Loucy (cell line): Measurements from ENCODE around the gene NBAS.

ENCODE experiments used
- H2AFZ ChIP-seq: fragments of 200-600 bp; sonication (generic); 2 replicates; pipeline ENCODE4 v1.6.0; 2016; ENCODE audit warnings: antibody characterized with exemption, mild to moderate bottlenecking, low read length, moderate library complexity
- H3F3A ChIP-seq: fragments of 200-600 bp; 2 replicates; pipeline ENCODE4 v1.6.0; 2016; ENCODE audit warnings: antibody characterized with exemption, low read depth, mild to moderate bottlenecking
- H3K27me3 ChIP-seq: fragments of 200-600 bp; sonication (generic); 2 replicates; pipeline ENCODE4 v1.6.1; 2014; ENCODE audit warnings: low read length, mild to moderate bottlenecking; ENCODE audit not compliant: insufficient read depth, poor library complexity, severe bottlenecking
- H3K36me3 ChIP-seq: fragments of 200-600 bp; sonication (generic); 2 replicates; pipeline ENCODE4 v1.6.1; 2016; ENCODE audit warnings: low read length; ENCODE audit not compliant: insufficient read depth
- H3K4me1 ChIP-seq: fragments of 200-600 bp; sonication (generic); 2 replicates; pipeline ENCODE4 v1.5.1; 2014; ENCODE audit warnings: low read length, mild to moderate bottlenecking; ENCODE audit not compliant: insufficient read depth, poor library complexity, severe bottlenecking
- H3K4me2 ChIP-seq: fragments of 200-600 bp; sonication (generic); 2 replicates; pipeline ENCODE4 v1.6.0; 2014; ENCODE audit warnings: antibody characterized with exemption, low read length, low read depth, mild to moderate bottlenecking; ENCODE audit not compliant: poor library complexity, severe bottlenecking
- H3K4me3 ChIP-seq: fragments of 200-600 bp; sonication (generic); 2 replicates; pipeline ENCODE4 v1.5.1; 2014; ENCODE audit warnings: low read length, mild to moderate bottlenecking, mixed read lengths; ENCODE audit not compliant: poor library complexity, severe bottlenecking
- H3K79me2 ChIP-seq: fragments of 200-600 bp; sonication (generic); 2 replicates; pipeline ENCODE4 v1.6.1; 2014; ENCODE audit warnings: low read length; ENCODE audit not compliant: insufficient read depth
- H3K9ac ChIP-seq: fragments of 200-600 bp; sonication (generic); 2 replicates; pipeline ENCODE4 v1.6.0; 2014; ENCODE audit warnings: mild to moderate bottlenecking, low read depth, low read length, moderate library complexity; ENCODE audit not compliant: poor library complexity, severe bottlenecking
- H3K9me2 ChIP-seq: fragments of 200-600 bp; sonication (generic); replicated peaks from 2 replicates; pipeline ENCODE4 v1.6.1; 2016; ENCODE audit warnings: low read depth, low read length, mixed read lengths
- H3K9me3 ChIP-seq: fragments of 200-600 bp; sonication (generic); 2 replicates; pipeline ENCODE4 v1.6.1; 2014; ENCODE audit warnings: mild to moderate bottlenecking, antibody characterized with exemption, low read length, low read depth; ENCODE audit not compliant: insufficient read depth
- H4K20me1 ChIP-seq: fragments of 200-600 bp; sonication (generic); 2 replicates; pipeline ENCODE4 v1.6.0; 2014; ENCODE audit warnings: antibody characterized with exemption, low read length, mild to moderate bottlenecking; ENCODE audit not compliant: insufficient read depth, poor library complexity, severe bottlenecking
- CTCF ChIP-seq: fragments of 200-600 bp; sonication (generic); conservative IDR thresholded peaks from 2 replicates; pipeline ENCODE4 v1.5.1; 2014; ENCODE audit warnings: mild to moderate bottlenecking, antibody characterized with exemption, low read length
- EZH2phosphoT487 ChIP-seq: fragments of 200-600 bp; IDR thresholded peaks from 2 replicates; pipeline ENCODE4 v1.6.1; 2018; ENCODE audit warnings: antibody characterized with exemption, mild to moderate bottlenecking, moderate library complexity, borderline replicate concordance

NBAS gene

GRCh38 chr2:15560140-15560987 is 770 bp downstream of the NBAS start:
- peak overlapping the region; percentile 86 for H3K4me3 ChIP-seq
- peaks cover 59% of the 10 kb centered on the region for H3K4me1 ChIP-seq
- H3K9me3 ChIP-seq: no peaks in the 10 kb centered on the region
- H3F3A ChIP-seq: peaks cover 3% of the 10 kb centered on the region; the same call in 1 of the 2 replicates
- no peaks in the 10 kb centered on the region for H3K9me2 ChIP-seq
- peak overlapping the region; percentile 82 for H3K9ac ChIP-seq
- peaks cover 53% of the 10 kb centered on the region for H3K79me2 ChIP-seq
- peak overlapping the region; percentile 6; the same call in 1 of the 2 replicates for H2AFZ ChIP-seq
- no peaks in the 10 kb centered on the region for H4K20me1 ChIP-seq
- peak overlapping the region; percentile 94 for H3K4me2 ChIP-seq
- H3K27me3 ChIP-seq: no peaks in the 10 kb centered on the region
- TF ChIP-seq EZH2phosphoT487: no peak
- no peaks in the 10 kb centered on the region for H3K36me3 ChIP-seq

GRCh38 chr2:15559379-15560139 is 1.6 kb downstream of the NBAS start:
- Histone ChIP-seq H2AFZ (no peak overlapping the region), H3F3A (peaks cover 3% of the 10 kb centered on the region; the same call in 1 of the 2 replicates), H4K20me1 (no peaks in the 10 kb centered on the region), H3K9ac (peak overlapping the region; percentile 82), H3K9me3 (no peaks in the 10 kb centered on the region), H3K9me2 (no peaks in the 10 kb centered on the region), H3K79me2 (peaks cover 61% of the 10 kb centered on the region), H3K4me2 (peak overlapping the region; percentile 94), H3K4me1 (peaks cover 66% of the 10 kb centered on the region), H3K36me3 (no peaks in the 10 kb centered on the region), H3K4me3 (peak overlapping the region; percentile 86), H3K27me3 (no peaks in the 10 kb centered on the region)
- TF ChIP-seq CTCF (no peak), EZH2phosphoT487 (no peak)

- H3K79me2 ChIP-seq: peaks cover 71% of the 10 kb centered on the region
- H2AFZ ChIP-seq: no peak overlapping the region
- H3K4me3 ChIP-seq: peak overlapping the region; percentile 86
- peaks cover 6% of the 10 kb centered on the region; the same call in 1 of the 2 replicates for H3K36me3 ChIP-seq
- H3K4me2 ChIP-seq: peak overlapping the region; percentile 94
- H3K27me3 ChIP-seq: no peaks in the 10 kb centered on the region
- H3F3A ChIP-seq: peaks cover 3% of the 10 kb centered on the region; the same call in 1 of the 2 replicates
- TF ChIP-seq CTCF: no peak
- TF ChIP-seq EZH2phosphoT487: no peak
- H3K9ac ChIP-seq: peak overlapping the region; percentile 82
- no peaks in the 10 kb centered on the region for H3K9me2 ChIP-seq
- H4K20me1 ChIP-seq: no peaks in the 10 kb centered on the region
- no peaks in the 10 kb centered on the region for H3K9me3 ChIP-seq
- peaks cover 72% of the 10 kb centered on the region for H3K4me1 ChIP-seq
Observed at GRCh38 chr2:15557887-15558311, 3.2 kb downstream of the NBAS start.
